HG02623 (cell line): ENCODE results near the gene SH3D21.
A peak's percentile ranks its signal among the peaks of the same experiment; 100 is the strongest.

Experiments
- ATAC-seq: cut with Tn5 transposase; IDR thresholded peaks from one replicate; pipeline ENCODE4 v1.9.1; 2021; ENCODE audit warnings: moderate library complexity; ENCODE audit not compliant: unreplicated experiment

Gene SH3D21

GRCh38 chr1:36303244-36303643 is 2.9 kb upstream of the SH3D21 start:
- no peak for ATAC-seq

GRCh38 chr1:36303650-36304360 is 2.4 kb upstream of the SH3D21 start:
- no peak for ATAC-seq

GRCh38 chr1:36304521-36304920 is 1.6 kb upstream of the SH3D21 start:
- ATAC-seq: no peak

GRCh38 chr1:36304970-36305914 is 926 bp upstream of the SH3D21 start:
- ATAC-seq: no peak

GRCh38 chr1:36305915-36306209 is 306 bp upstream of the SH3D21 start:
- no peak for ATAC-seq

GRCh38 chr1:36306902-36307456 is 811 bp downstream of the SH3D21 start:
- peak; percentile 95 for ATAC-seq

- no peak for ATAC-seq
Measured at GRCh38 chr1:36307601-36308330, 1.6 kb downstream of the SH3D21 start.

GRCh38 chr1:36309397-36309796 is 3.2 kb downstream of the SH3D21 start:
- ATAC-seq: no peak

GRCh38 chr1:36320291-36320761 is 14.2 kb downstream of the SH3D21 start:
- ATAC-seq: no peak

GRCh38 chr1:36320767-36321118 is 14.6 kb downstream of the SH3D21 start:
- no peak for ATAC-seq

- ATAC-seq: no peak
Measured at GRCh38 chr1:36321119-36321951, 15.2 kb downstream of the SH3D21 start.

- no peak for ATAC-seq
Measured at GRCh38 chr1:36322041-36322785, 16.0 kb downstream of the SH3D21 start.

GRCh38 chr1:36322786-36323635 is 16.8 kb downstream of the SH3D21 start:
- no peak for ATAC-seq

- no peak for ATAC-seq
Measured at GRCh38 chr1:36323636-36324352, 17.6 kb downstream of the SH3D21 start, which contains the start of gene EVA1B. Gene EVA1B (minus strand): TSS chr1:36323645. CDS start chr1:36323037, 608 bp downstream.

- no peak for ATAC-seq
Measured at GRCh38 chr1:36324353-36324703, 18.2 kb downstream of the SH3D21 start.

- ATAC-seq: no peak
Measured at GRCh38 chr1:36326499-36326898, 20.3 kb downstream of the SH3D21 start.

GRCh38 chr1:36327421-36328087 is 21.4 kb downstream of the SH3D21 start:
- ATAC-seq: no peak

- no peak for ATAC-seq
Measured at GRCh38 chr1:36328088-36328480, 21.9 kb downstream of the SH3D21 start.
